ENCODE results near the gene NOC3L.
A peak's percentile ranks its signal among the peaks of the same experiment; 100 is the strongest.
"Not testable (repeated sequence)": the region's sequence is repeated elsewhere in the genome, so short reads cannot be mapped to it uniquely, and the experiment has no call there.

NOC3L gene

DNA sequence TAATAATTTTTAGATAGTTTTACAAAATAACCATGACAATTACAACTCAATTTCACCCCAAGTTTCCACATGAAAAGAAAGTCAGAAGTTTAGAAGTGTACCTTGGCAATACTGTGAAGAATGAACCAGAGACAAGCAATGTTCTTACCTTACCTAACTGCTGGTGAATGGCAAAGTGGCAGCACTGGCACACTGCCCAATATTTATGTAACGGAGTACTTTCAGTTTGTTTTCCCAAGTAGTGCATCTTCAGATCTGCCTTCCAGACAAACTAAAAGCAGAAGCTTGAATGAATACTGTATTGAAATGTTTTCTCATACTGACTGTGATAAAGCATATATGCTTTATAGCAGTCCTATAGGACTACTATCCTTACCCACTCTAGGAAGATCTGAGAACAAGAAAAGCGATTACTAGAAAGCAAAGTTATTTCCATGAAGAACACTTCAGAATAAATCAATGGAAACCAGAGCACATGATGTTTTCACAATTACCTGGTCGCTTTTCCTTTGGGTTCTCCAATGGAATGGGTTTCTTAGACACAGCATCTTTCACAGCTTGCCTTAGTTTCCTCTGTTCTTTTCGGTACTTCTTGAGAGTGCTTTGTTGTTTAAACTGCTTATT lies 1.5 kb downstream of the NOC3L start:
- DNase-seq (ENCODE audit: low spot score), result peak; percentile 10

DNA sequence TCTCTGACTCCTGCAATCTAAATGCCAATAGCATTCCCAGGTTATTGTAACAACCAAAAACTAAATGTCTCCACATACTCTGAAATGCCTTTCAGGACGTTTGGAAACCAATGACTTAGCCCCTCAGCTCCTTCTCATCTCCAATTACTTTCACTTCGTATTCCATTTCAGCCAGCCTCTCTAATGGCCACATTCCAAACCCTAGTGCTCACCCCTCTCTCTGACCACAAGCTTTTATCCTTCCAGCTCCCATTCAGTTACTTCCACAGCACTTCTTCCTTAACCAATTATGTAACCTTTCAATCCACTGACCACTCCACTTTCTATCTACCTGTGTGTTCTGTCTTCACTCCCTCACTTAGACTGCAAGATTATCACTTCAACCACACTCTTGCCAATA lies 4.3 kb downstream of the NOC3L start:
- peak; percentile 84 for DNase-seq (ENCODE audit: low spot score)

DNA sequence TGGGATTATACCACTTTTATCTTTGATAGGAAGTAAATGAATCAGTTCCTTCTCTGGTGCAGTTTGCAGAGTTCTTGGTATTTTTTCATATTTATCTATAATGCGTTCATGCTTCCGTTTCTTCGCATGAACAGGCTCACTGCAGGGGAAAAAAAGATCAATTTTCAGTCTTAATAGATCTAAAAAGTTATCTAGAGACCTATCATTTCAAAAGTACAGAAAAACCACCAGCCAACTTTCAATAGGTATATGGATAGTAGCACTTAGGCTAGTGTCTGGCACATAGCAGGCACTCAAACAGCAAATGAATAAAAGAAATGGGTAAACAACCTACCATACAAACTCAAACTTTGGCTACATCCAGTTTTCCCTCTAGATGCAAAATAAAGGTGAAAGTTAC lies 5.5 kb downstream of the NOC3L start:
- DNase-seq (ENCODE audit: low spot score), result no peak

DNA sequence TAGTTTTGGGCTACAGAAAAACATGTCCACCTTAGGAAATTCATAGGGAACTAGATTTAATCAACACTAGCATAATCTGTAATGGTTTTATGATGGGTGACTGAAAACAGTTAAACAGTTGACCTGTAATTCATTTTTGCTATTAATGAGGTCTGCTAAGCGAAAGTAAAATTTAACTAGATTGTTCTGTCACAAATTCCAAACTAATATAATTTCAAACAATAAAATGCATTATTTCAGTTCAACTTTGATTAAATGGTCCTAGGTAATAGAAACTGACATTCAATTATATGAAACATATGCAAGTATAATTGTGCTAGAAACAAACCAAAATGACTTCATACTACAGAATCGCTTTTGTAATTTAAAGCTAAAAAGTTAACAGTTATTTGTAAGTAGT lies 6.9 kb downstream of the NOC3L start:
- no peak for DNase-seq (ENCODE audit: low spot score)

DNA sequence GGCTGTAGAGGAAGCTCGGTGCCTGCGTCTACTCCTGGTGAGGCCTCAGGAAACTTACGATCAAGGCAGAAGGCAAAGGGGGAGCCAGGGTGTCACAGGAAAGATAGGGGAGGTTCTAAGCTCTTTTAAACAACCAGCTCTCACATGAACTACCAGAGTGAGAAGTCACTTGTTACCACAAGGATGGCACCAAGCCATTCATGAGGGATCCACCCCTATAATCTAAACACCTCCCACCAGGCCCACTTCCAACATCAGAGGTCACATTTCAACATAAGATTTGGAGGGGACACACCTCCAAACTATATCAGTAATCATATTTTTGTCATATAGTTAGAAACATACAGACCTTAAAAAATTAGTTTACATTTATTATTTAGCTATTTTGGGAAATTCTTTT lies 9.4 kb downstream of the NOC3L start:
- DNase-seq (ENCODE audit: low spot score), result no peak

DNA sequence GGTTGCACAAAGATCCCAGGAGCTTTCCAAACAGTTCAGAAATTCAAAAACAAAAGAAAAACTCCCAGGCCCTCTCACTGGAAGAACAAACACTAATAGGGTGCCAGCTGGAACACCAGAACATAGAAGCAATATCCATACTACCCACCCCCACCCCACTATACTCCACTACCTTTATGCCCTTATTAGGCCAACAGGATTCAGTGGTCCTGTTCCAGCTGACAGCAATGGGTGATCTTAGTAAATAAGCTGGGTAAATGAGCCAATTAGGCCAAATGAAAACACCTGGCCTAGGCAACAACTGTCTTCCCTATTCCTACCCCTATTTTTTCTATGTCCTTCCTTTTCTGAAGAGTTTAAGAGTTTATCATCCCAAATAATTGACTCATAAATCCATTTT lies 11.7 kb downstream of the NOC3L start:
- DNase-seq (ENCODE audit: low spot score), result no peak

DNA sequence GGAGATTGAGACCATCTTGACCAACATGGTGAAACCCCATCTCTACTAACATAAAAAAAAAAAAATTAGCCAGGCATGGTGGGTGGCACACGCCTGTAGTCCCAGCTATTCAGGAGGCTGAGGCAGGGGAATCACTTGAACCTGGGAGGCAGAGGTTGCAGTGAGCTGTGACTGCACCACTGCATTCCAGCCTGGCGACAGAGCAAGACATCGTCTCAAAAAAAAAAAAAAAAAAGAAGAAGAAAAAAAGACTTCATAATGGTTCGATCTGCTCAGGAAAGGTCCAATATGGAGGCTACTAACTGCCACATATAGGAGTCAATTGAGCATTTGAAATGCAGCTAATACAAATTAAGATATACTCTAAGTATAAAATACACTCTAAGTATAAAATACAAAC lies 12.2 kb downstream of the NOC3L start:
- not testable (repeated sequence) for DNase-seq (ENCODE audit: low spot score)

DNA sequence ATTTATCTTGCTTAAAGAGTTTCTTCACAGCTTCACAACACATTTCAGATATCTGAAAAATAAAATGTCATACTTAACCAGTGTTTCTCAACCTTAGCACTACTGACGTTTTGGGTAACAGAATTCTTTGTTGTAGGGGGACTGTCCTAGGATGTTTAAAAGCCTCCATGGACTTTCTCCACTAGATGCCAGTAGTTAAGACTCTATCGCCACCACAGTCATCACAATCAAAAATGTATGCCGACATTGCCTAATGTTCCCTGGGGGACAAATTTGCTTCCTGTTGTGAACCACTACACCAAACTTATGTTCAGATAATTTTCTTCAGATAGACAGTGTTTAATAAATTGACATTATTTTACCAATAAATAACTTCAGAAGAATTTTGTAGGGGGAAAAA lies 13.4 kb downstream of the NOC3L start:
- DNase-seq (ENCODE audit: low spot score), result peak; percentile 11

DNA sequence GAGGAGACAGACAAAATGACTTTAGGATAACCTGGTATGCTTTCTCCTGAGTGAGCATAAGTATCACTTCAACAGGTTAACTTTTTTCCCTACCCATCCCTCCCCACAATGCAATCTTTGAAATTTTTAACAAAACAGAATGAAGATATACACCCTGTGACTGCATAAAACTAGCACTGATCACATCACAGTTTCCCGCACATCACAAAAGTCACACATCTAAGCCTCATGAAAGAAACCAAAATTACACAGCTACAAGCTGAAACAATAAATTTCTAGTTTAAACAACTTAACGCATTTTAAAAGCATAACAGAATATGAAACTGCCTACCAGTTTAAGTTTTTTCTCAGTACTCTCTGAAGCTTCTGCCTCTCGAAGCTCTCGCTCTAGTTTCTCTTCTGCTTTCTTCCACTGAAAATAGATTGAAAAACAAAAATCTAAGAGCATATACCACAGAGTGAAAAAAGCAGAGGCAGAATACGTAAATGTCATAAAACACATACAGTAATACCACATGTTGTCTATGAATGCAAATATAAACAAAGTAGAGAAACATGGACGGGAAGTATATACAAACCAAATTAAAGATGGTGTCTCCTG lies 18.1 kb downstream of the NOC3L start:
- DNase-seq (ENCODE audit: low spot score), result no peak

DNA sequence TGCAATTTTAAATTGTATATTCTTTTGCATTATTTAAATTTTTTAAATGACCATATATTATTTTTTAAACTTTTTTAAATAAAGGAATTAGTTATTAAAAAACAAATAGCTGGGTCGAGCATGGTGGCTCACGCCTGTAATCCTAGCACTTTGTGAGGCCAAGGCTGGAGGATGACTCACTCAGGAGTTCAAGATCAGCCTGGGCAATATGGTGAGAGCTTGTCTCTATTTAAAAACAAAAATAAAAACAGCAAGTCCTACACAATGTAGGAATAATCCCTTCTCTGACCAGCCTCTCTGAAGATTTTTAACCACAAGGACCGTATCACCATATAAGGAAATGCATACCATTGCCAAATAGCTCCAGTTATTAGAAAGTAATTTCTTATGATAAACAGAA lies 19.6 kb downstream of the NOC3L start:
- DNase-seq (ENCODE audit: low spot score), result no peak

DNA sequence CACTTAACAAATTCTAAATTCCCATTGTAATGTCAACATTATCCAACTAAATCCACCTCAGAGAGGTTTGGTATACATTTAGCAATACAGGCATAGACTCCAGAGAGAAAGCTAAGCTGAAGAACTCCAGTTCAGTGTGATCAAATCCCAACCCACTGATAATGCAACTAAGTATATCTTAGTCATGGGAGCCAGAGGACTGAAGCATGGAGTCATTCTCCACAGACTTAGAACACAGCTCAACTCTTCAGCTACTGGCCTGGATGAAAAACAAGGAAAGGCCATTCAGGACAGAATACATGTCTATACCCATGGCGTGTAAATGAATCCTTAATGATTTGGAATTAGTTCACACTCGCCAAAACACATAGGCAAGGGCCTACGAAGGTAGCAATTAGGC lies 27.9 kb downstream of the NOC3L start:
- DNase-seq (ENCODE audit: low spot score), result no peak

DNA sequence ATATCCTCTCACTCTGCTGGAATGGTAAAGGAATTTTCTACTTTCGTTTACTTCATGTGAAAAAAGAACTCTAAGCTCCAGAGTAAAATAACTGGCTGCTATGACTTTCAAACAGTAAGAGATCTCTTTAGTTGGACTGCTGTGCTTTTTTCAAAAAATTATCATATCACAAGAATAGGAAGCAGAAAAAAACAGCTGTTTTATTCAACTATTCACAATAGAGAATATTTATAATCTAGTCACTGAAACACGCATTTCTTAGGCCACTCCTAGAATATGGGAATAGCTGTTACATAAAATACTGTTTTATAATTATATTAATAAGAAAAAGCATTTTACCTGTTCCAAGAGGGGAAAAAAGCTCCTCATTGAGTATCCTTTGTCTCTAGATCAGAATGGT lies 29.7 kb downstream of the NOC3L start:
- no peak for DNase-seq (ENCODE audit: low spot score)

DNA sequence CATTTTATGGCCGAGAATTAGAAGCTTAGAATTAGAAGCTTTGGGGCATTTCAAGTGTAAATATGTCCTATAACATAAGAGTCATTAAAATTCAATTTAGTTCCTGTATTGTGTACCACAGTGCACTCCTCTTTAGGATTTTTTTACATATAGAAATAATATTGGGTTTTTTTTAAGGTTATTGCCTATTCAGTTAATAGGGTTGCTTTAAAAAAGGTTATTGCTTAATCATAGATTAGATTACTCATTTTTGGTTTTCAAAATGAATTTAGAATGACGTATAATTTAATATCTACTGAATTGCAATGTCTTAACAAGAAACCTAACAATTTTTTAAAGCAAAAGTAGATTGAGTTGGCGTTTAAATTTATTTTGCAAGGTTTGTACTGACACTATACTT lies 34.1 kb downstream of the NOC3L start:
- DNase-seq (ENCODE audit: low spot score), result no peak

DNA sequence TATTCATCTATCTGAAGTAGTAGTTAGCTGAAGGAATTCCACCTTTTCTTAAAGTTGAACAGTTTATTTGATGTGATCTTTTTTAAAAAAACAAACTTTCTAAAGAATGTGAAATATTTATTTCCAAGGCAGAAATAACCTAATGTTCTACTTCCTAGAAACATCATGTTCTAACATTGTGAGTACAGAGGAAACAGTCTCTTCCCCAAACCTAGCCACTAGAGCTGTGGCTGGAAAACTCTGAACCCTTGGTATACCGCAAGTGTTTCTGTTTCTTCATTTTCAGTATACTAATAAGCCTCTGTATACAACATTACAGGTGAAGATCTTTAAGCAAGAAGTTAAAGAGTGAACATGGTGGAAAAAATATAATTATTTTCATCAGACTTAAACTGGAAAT lies 35.1 kb downstream of the NOC3L start:
- no peak for DNase-seq (ENCODE audit: low spot score)

DNA sequence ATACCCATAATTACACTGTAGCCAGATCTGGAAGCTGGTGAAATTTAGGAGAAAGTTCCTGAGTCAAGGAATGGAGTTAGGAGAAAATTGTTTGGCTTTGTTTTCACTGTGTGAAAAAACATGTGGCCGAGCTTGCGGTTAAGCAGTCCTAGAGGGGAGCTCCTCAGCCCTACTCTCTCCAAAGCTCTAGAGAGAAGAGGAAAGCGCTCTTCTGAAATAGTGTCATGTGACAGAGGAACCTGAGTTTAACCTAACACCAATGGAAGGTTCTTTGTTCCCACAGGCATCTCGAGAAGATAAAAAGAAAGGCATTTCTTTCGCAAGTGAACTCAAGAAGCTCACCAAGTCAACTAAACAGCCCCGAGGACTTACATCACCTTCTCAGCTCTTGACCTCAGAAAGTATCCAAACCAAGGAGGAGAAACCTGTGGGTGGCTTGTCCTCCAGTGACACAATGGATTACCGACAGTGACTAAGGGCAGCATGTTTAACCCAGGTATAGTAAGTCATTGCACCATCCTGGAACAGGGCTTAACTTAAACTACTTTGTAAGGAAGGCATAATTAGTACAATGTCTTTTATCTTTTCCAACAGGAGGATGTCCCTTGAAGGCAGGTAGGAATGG lies 38.0 kb downstream of the NOC3L start:
- no peak for DNase-seq (ENCODE audit: low spot score)

DNA sequence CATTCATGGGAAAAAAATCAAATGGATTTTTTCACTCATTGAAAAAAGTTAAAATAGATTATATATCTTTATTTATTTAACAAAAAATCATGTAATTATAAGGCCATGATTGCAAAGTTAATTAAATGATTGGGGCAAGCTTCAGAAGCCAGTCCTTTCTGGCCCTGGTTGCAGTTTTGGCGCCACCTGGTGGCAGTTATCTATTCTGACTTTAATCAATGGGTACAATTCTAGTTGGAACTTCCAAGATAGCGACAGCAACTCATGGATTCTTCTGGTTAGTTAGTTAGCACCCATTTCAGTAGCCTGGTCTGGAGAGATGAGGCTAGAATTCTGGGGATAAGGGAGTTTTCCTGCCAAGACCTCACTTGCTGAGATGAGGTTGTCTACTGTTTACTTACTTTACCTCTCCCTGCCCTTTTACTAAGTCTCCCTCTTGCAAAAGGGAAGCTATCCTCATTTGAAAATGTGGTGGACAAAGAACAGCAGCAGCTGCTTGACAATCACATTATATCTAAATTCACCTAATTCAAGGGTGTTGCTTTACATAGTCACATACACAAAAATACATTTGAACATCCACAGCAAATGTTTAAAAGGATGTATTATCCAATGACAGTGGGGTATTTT lies 42.3 kb downstream of the NOC3L start:
- DNase-seq (ENCODE audit: low spot score), result peak; percentile 64

DNA sequence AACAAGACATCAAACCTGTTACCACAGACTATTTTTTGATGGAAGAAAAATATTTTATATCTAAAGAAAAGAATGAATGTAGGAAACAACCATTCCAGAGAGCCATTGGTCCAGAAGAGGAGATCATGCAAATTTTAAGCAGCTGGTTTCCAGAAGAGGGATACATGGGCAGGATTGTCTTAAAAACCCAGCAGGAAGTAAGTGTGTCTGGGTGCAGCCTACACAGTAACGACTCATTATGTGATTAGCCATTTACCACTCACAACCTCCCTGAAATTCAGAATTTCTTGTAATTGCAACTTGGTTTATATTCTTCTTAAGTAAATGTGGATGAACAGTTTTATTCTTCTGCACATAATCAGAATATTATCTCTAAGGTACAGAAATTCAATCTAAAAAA lies 46.2 kb downstream of the NOC3L start:
- no peak for DNase-seq (ENCODE audit: low spot score)

DNA sequence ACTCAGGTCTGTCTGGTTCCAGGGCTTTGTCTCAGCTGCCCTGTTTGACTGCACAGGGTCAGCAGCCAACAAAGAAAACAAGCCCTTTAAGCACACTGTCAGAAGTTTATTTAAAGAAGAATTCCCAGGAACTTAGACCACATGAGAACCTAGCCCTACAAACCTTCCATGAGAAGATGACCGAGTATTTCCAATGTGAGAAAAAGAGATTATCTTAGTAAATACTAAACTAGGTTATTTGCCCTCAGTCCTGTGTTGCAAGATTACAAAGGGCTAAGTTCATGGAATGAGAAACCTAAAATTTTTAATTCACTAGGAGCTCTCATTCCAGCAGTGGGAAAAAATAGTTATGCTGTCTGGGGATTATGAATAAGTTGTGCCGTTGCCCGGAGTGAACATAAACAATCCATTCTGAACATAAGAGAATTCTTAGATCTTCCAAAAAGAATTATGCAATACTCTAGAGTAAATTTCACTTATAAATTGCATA lies 46.7 kb downstream of the NOC3L start:
- DNase-seq (ENCODE audit: low spot score), result peak; percentile 37

DNA sequence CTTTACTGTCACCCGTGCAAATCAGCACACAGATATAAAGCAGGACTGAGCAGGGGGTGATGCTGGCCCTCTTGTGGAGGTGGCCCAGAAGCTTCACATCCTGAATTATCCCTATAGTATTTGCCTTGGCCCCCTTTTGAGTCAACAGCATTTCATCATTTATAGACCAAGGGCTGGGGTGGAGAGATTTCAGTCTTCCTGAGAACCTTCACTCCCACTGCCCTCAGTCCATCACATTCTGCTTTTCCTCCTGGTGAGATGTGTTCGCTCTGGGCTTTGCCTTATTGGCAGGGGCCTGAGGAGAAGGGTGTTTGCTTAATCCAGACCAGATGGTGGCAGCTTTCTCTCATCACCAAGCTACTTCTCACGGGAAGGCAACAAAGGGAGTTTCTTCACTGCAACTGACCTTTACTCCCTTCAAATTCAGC lies 47.7 kb downstream of the NOC3L start:
- DNase-seq (ENCODE audit: low spot score), result peak; percentile 68

DNA sequence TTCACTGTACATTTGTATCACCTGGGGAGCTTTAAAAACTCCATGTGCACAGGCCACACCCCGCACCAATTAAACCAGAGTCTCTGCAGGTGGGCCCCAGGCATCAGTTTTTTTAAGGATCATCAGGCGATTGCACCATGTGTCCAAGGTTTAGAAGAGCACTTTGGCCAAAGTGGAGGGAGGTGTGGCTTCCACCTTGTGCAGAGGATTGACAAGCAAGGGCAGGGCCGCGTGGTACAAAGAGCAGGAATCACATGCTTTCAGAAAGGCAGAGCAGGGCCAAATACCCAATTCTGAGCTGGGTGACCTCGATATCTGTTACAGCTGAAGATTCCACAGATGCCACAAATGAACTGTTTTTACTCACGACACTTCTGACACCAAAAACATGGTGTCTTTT lies 52.4 kb downstream of the NOC3L start:
- DNase-seq (ENCODE audit: low spot score), result no peak

DNA sequence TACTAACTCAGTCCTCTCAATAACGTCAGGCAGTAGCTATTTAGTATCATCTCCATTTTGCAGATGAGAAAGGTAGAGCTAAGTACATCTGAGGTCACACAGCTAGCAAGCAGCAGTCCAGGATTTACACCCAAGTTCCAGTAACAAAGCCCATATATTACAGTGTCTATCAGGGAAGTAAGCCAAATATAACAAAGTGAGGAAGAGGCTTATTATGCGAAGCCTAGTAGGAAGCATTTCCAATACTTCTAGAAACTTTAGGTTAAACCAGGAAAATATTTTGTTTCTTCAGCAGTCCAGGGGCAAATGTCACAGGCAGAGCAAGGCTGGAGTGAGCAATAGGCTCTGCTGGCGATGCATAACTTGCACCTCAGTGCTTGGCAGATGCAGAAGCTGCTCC lies 53.9 kb downstream of the NOC3L start:
- no peak for DNase-seq (ENCODE audit: low spot score)

DNA sequence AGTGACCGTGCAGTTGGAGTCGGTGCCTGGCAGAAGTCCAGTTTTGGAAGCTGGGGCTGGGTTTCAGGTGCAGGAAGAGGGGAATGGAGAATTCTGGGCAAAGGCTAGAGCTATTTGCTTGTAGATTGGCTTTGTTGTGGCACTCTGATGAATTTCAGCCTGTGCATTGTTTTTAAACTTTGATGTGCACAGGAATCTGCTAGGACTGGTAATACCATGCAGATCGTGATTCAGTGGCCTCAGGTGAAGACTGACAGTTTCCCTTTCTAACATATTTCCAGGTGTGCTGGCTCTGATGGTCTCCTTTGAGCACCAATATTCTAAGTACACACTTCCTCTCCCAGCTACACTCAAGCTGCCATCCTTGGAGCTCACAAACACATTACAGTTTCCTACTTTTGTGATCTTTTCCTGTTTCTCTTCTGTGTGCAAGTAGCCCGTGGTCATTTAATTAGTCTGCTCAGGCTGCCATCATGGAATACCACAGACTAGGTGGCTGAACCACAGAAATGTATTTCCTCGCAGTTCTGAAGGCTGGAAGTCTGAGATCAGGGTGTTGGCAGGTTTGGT lies 55.6 kb downstream of the NOC3L start:
- no peak for DNase-seq (ENCODE audit: low spot score)

DNA sequence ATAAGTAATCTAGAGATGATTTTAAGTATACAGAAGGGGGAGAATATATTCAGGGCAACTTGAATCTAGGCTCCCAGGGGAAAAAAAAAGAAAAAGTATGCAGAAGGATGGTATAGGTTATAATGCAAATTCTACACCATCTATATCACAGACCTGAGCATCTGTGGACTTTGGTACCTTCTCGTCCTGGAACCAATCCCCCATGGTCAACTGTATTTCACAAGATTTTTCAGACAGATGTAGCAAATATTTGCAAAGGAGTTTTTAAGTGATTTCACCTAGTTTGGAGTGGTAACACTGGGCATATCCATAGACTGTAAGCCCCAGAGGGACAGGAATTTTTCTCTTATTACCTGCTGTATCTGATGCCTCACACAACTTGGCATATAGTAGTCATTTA lies 58.8 kb downstream of the NOC3L start:
- no peak for DNase-seq (ENCODE audit: low spot score)
